ENCODE results near the gene A3GALT2.
"Not testable (repeated sequence)": the region's sequence is repeated elsewhere in the genome, so short reads cannot be mapped to it uniquely, and the experiment has no call there.

A3GALT2 gene

DNA sequence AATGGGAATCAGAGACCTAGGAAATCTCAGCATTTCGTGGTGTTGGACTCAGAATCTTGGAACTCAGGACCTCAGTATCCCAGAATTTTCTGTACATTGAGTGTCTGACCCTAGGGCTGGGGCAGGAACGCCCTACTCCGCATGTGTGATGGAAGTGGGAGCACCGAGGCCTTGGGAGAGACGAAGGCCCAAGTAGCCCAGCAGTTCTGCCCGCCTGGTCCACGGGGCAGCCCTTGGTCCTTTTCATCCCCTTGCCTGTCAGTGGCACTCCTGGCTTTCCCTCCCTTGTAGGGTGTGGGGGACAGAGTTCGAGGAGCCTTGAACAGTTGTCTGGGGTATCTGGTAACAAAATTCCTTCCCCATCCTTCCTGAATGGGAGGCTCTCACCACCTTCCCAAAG, 10.2 kb downstream of the A3GALT2 start:
- H3K27ac ChIP-seq = no peak overlapping the region
- TF ChIP-seq CTCF (conservative IDR thresholded peaks at IDR 0.05) (no peak), ZFX (IDR thresholded peaks at IDR 0.05) (no peak)

GRCh38 chr1:33309351-33309750, 11.5 kb downstream of the A3GALT2 start:
- not testable (repeated sequence) for H3K27ac ChIP-seq

DNA sequence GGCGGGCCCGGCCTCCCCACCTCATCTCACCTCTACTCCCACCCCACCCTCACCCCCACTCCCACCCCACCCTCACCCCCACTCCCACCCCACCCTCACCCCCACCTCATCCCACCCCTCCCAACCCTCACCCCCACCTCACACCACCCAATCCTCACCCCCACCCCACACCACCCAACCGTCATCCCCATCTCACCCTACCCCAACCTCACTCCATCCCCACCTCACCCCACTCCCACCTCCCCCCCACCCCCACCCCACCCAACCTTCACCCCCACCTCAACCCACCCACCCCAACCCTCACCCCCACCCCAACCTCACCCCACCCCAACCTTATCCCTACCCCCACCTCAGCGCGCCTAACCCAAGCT, 13.4 kb downstream of the A3GALT2 start:
- H3K27ac ChIP-seq = no peak overlapping the region

DNA sequence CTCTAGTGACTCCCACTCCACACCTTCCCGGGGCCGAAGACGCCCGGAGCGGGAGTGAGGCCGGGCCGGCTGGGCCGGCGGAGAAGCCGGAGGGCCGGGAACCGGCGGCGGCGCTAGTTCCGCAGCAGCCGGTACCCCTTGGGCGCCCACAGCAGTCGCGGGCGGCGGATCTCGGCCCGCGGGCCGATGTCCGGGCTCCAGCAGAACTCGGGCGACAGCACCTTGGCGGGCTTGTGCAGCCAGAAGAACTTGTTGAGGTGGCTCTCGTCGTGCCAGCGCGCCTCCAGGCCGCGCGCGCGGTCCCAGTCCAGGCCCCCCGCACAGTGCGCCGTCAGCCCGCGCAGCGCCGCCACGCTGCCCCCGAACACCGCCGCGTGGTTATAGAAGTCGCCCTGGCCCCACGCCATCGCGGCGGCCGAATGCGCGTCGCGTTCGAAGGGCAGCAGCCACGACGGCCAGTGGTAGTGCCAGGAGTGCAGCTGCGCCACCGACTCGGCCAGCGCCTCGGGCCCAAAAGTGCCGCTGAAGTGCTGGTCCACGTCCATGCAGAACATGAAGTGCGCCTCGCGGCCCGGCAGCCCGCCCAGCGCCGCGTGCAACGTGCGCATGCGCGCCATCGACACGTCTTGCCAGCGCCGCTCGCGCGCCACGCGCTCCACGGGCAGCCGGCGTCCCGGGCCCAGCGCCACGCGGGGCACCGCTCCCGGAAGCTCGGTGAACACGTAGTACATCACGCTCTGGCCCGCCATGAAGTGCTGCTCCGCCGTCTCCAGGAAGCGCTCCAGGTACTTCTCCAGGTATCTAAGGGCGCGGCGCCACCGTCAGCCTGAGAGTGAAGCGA, 14.0 kb downstream of the A3GALT2 start:
- no peak overlapping the region for H3K27ac ChIP-seq
- TF ChIP-seq CTCF (conservative IDR thresholded peaks at IDR 0.05) (no peak), ZFX (IDR thresholded peaks at IDR 0.05) (no peak)

More for the DNA sequence above, 13.4 kb downstream of the A3GALT2 start:
- TF ChIP-seq ZFX (IDR thresholded peaks at IDR 0.05) (no peak), CTCF (conservative IDR thresholded peaks at IDR 0.05) (no peak)

DNA sequence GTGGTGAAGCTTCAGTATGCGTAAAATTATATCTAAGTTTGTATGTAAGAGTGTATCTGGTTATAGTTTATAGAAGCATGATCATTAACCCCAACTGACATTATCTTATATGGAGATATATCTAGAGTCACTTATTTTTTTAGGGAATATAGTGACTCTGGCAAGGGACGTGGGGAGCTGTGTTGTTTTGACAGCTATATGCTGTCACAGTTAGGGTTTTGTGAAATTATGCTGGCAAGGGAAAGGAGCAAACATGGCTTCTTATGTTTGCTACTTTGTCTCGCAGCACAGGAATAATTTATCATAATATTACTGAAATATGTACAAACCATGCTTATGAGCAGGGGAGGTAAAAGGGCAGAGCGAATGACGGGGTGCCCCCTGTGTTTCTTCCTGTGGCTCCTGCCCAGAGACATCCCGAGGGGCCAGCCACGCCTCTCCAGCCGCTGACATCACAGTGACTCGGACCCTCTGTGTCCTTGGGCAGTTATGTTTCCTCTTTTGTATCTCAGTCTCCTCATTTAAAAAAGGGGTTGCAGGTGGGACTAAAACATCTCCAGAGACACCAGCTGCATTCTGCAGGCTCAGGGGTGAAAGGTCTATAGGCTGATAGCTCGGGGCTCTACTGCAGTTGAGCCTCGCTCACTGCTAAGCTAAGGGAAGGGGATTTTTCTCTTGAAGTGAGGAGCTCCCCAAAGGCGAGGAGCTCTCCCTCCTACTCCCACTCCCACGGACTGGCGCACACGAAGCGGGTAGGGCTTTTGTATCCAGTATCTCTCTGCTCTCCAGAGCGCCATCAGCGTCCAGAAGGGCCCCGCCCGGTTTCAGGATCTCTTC, 14.9 kb downstream of the A3GALT2 start:
- no peak overlapping the region for H3K27ac ChIP-seq
- TF ChIP-seq CTCF (conservative IDR thresholded peaks at IDR 0.05) = no peak
- no peak for TF ChIP-seq ZFX (IDR thresholded peaks at IDR 0.05)

GRCh38 chr1:33305016-33305415, 15.9 kb downstream of the A3GALT2 start:
- no peak overlapping the region for H3K27ac ChIP-seq
- no peak for TF ChIP-seq CTCF (conservative IDR thresholded peaks at IDR 0.05)
- TF ChIP-seq ZFX (IDR thresholded peaks at IDR 0.05) = no peak

DNA sequence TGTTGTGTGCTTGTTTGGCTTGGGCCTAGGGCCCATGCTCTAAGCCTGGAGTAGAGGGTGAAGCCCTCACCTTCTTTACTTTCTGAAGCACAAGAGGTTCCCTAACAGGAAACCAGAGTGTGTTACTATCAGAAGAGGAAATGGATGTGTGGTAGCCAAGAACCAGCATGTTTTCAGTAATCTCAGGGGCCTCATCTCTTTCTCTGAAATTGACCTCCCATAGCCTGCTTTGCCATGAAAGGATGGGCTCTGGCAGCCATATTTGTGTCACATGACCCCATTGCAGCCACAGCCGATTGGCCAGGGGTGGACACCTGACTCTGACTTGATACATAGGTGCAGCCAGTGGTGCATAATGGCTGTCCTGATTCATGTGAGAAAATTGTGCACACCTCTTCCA, 18.6 kb downstream of the A3GALT2 start:
- TF ChIP-seq CTCF (conservative IDR thresholded peaks at IDR 0.05) (no peak), ZFX (IDR thresholded peaks at IDR 0.05) (no peak)
- H3K27ac ChIP-seq = no peak overlapping the region
